ENCODE measurements around the gene DUOXA2.

DUOXA2 gene

GRCh38 chr15:45165536-45165935 is 51.4 kb downstream of the DUOXA2 start:
- DNase-seq: no peak

GRCh38 chr15:45166834-45167630 is 52.9 kb downstream of the DUOXA2 start:
- peak; percentile 81 to 87 for DNase-seq

GRCh38 chr15:45167631-45168205 is 53.6 kb downstream of the DUOXA2 start:
- DNase-seq: no peak

Data from AML-193 (cell line).